ENCODE measurements around the gene CREB3.

GRCh38 chr9:35737143-35737542 lies 4.7 kb downstream of the CREB3 start:
- TF ChIP-seq POLR2A (IDR thresholded peaks at IDR 0.05; ENCODE audit: low read length) (no peak), GATA1 (IDR thresholded peaks at IDR 0.05; ENCODE audit: low read depth, low read length) (no peak)
